HG03457 (cell line): ENCODE data around the gene SLC6A9.

Experiments
- ATAC-seq: cut with Tn5 transposase; IDR thresholded peaks from one replicate; pipeline ENCODE4 v1.9.1; 2021; ENCODE audit warnings: moderate number of reproducible peaks; ENCODE audit not compliant: unreplicated experiment

Gene SLC6A9

GRCh38 chr1:43949678-43950077, 81.6 kb downstream of the SLC6A9 start:
- no peak for ATAC-seq

- ATAC-seq, result no peak
Measured at GRCh38 chr1:43947874-43948437, 83.3 kb downstream of the SLC6A9 start.

- ATAC-seq, result no peak
Measured at GRCh38 chr1:43947061-43947873, 84.0 kb downstream of the SLC6A9 start.
